Right hindlimb (tissue), 1 donor: ENCODE results near the gene TMEM176B.

Source experiments
- DNase-seq: peaks from one replicate; pipeline ENCODE4 v3.0.0-alpha.2; 2018

TMEM176B gene

GRCh38 chr7:150799741-150800580 is at the start of gene TMEM176B:
Gene TMEM176B, minus strand, starts transcription at chr7:150800364. Its CDS starts 3,795 bp downstream, at chr7:150796569.
- peak; percentile 61 for DNase-seq

- no peak for DNase-seq
These were observed 49.1 kb upstream of the TMEM176B start for GRCh38 chr7:150849204-150849775.

- DNase-seq = no peak
These were observed 48.5 kb upstream of the TMEM176B start for GRCh38 chr7:150848561-150849115.

GRCh38 chr7:150848111-150848510 is 47.9 kb upstream of the TMEM176B start:
- DNase-seq = no peak

- no peak for DNase-seq
These were observed 47.4 kb upstream of the TMEM176B start for GRCh38 chr7:150847536-150847935.

- no peak for DNase-seq
These were observed 46.3 kb upstream of the TMEM176B start for GRCh38 chr7:150846291-150847115.

- peak; percentile 72 for DNase-seq
These were observed 45.3 kb upstream of the TMEM176B start for GRCh38 chr7:150845421-150845861.

- DNase-seq = no peak
These were observed 42.6 kb upstream of the TMEM176B start for GRCh38 chr7:150842716-150843115.

GRCh38 chr7:150842018-150842417 is 41.9 kb upstream of the TMEM176B start:
- DNase-seq = no peak

- no peak for DNase-seq
These were observed 38.9 kb upstream of the TMEM176B start for GRCh38 chr7:150838965-150839650.

GRCh38 chr7:150835702-150836280 is 35.6 kb upstream of the TMEM176B start:
- no peak for DNase-seq

- no peak for DNase-seq
These were observed 34.9 kb upstream of the TMEM176B start for GRCh38 chr7:150835019-150835418.

GRCh38 chr7:150831851-150832250 is 31.7 kb upstream of the TMEM176B start:
- no peak for DNase-seq

GRCh38 chr7:150830937-150831336 is 30.8 kb upstream of the TMEM176B start:
- DNase-seq = no peak

GRCh38 chr7:150829426-150829825 is 29.3 kb upstream of the TMEM176B start:
- no peak for DNase-seq

GRCh38 chr7:150828384-150828783 is 28.2 kb upstream of the TMEM176B start:
- DNase-seq = no peak

- no peak for DNase-seq
These were observed 26.1 kb upstream of the TMEM176B start for GRCh38 chr7:150826061-150826849.

GRCh38 chr7:150824379-150825177 is 24.4 kb upstream of the TMEM176B start:
- no peak for DNase-seq

- DNase-seq = no peak
These were observed 23.4 kb upstream of the TMEM176B start for GRCh38 chr7:150823484-150824126.

- no peak for DNase-seq
These were observed 22.9 kb upstream of the TMEM176B start for GRCh38 chr7:150823043-150823442.
